Stimulated activated effector memory CD8-positive, alpha-beta T cell treated with anti-CD3 and anti-CD28 coated beads, Interleukin-12 subunit alpha, Interleukin-12 subunit beta, amount 100 ng/mL, for 72 hours (primary cell): ENCODE results near the gene BCKDHB.
"Not testable (repeated sequence)": the region's sequence is repeated elsewhere in the genome, so short reads cannot be mapped to it uniquely, and the experiment has no call there.

Experiments
- ATAC-seq: fragments of 150-1000 bp; cut with Tn5 transposase; 2 replicates; pipeline ENCODE4 v1.10.0; 2021
- DNase-seq, 2 donors: peaks; one replicate each; pipeline ENCODE4 v3.0.0; 2021 to 2022; ENCODE audit warnings: low spot score in 2 of 2
- H3K27ac Mint-ChIP-seq: one replicate; pipeline ENCODE4 v1.8.0; 2022; ENCODE audit warnings: mild to moderate bottlenecking, mixed read lengths
- H3K36me3 Mint-ChIP-seq: one replicate; pipeline ENCODE4 v1.8.0; 2022; ENCODE audit warnings: mild to moderate bottlenecking, mixed read lengths
- H3K4me1 Mint-ChIP-seq: one replicate; pipeline ENCODE4 v1.8.0; 2022; ENCODE audit warnings: mixed read lengths
- H3K4me3 Mint-ChIP-seq: one replicate; pipeline ENCODE4 v1.8.0; 2022; ENCODE audit warnings: mild to moderate bottlenecking, mixed read lengths
- H3K9me3 Mint-ChIP-seq: one replicate; pipeline ENCODE4 v1.8.0; 2022; ENCODE audit warnings: mixed read lengths

The BCKDHB gene

DNA sequence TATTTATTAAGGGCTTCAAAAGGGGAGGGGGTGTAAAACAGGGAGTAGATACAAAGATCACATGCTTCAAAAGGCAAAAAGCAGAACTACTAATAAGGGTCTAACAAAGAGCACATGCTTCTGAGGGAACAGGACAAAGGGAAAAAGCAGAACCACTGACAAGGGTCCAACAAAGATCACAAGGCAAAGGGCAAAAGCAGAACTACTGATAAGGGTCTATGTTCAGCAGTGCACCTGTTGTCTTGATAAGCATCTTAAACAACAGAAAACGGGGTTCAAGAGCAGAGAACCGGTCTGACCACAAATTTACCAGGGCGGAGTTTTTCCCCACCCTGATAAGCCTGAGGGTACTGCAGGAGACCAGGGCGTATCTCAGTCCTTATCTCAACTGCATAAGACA is 105.4 kb downstream of the BCKDHB start:
- not testable (repeated sequence) for DNase-seq, H3K27ac Mint-ChIP-seq, H3K36me3 Mint-ChIP-seq, H3K9me3 Mint-ChIP-seq, H3K4me1 Mint-ChIP-seq, ATAC-seq, H3K4me3 Mint-ChIP-seq

DNA sequence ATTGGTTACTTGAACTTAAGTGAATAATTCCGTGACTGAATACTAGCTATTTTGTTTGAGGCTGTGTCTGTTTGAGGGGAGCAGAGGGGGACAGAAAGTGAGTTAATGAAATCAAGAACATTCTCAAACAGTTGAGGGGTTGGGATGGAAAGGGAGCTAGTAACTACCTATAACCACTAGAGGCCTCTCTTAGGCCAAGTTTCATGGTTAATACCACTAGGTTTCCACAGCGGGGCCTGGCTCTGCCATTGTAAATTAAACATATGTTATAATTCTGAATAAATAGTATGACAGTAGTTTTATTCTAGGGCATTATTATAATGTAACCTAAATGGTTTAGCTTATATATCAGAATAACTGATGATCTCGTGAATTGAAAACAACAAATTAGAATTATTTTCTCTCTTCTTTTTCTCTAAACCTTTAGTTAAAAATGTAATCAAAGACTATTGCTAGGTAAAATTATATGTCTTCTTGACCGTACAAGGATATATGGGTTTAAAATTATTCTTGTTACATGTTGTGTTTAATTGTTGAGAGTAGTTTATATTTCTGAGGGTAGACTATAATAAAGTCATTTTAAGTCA is 108.1 kb downstream of the BCKDHB start:
- Mint-ChIP-seq H3K4me1 (peaks cover 5% of the 10 kb centered on the region), H3K36me3 (no peaks in the 10 kb centered on the region), H3K9me3 (no peaks in the 10 kb centered on the region), H3K27ac (no peak overlapping the region), H3K4me3 (no peak overlapping the region)
- ATAC-seq (peak; percentile 77), DNase-seq (no peak)

DNA sequence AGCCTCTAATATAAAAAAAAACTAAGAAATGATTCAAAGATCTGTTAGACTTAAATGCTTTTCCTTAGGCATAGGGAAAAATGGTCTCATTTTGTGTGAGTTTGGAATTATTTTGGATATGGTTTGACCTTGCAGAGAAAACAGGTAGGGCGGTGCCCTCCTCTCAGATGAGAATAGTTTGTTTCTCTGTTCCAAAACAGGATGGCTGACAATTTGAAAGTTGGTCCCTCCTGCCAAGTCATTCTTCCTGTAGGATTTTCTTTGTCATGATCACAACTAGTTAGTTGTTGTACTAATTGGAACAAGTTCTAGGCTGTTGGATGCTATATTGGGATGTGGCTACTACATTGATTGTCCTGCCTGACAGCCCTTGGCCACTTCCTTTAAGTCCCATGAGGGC is 108.6 kb downstream of the BCKDHB start:
- Mint-ChIP-seq H3K4me1 (peaks cover 5% of the 10 kb centered on the region), H3K27ac (no peak overlapping the region), H3K4me3 (no peak overlapping the region), H3K9me3 (no peaks in the 10 kb centered on the region), H3K36me3 (no peaks in the 10 kb centered on the region)
- no peak for DNase-seq
- no peak for ATAC-seq

DNA sequence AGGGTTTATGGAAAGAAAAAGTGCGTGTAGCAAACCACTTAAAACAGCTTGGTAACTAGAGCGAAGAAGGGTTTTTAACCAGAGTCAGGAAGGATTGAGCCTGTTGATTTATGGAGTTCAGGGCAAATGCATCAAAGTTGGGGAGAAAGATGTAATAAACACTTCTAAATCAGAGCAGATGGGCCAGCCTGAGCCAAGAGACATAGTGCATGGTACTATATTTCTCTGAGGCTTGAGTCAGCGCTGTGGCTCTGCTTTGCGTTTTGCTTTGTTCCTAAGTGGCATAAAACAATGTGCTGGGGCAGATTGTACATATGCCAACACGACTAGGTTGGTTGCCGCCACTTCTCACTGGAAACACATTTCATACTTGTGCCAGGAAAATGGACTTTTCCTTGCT is 111.3 kb downstream of the BCKDHB start:
- DNase-seq, result no peak
- Mint-ChIP-seq H3K9me3 (no peaks in the 10 kb centered on the region), H3K27ac (no peak overlapping the region), H3K36me3 (no peaks in the 10 kb centered on the region), H3K4me1 (no peaks in the 10 kb centered on the region), H3K4me3 (no peak overlapping the region)
- no peak for ATAC-seq

DNA sequence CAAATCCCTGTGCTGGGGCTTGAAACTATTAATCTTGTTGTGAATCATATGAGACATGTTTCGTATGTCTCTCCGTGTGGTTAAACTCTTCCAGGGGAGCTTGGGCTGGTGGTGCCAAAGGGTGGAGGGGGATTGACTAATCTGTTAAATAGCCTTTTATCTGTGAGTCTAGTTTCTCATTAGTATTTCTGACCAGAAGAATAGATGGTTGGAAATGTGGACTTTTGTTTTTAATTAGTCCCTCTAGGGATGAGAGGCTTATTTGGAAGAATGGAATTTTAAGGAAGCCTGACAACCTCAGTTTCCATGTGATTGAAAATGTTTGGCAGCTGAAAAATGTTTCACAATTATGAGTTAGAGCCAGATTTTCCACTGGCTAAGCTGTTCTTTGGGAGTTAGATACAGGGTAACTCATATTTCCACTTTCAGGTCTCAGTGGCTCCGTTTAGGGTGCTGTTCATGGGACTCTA is 117.3 kb downstream of the BCKDHB start:
- no peaks in the 10 kb centered on the region for H3K4me1 Mint-ChIP-seq
- ATAC-seq (no peak), DNase-seq (no peak)
- no peak overlapping the region for H3K4me3 Mint-ChIP-seq
- H3K9me3 Mint-ChIP-seq, result no peaks in the 10 kb centered on the region
- no peak overlapping the region for H3K27ac Mint-ChIP-seq
- no peaks in the 10 kb centered on the region for H3K36me3 Mint-ChIP-seq

DNA sequence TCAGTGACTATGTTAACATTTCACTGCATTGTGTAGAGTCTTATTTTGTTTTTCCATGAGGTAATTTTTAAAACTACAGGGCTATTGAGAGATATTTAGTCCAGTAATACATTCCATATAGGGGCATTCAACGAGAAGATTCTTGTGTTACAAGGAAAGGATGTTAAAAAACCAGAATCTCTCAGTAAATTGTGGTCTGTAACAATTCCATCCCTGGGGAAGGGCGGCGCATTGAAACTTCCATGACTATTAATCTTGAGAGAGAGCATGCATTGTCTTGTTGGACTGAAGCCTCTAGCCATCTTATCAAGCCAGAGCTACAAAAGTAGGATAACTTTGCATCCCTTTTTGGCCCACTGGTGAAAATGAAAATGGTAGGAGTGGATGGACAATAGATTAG is 119.7 kb downstream of the BCKDHB start:
- H3K9me3 Mint-ChIP-seq, result no peaks in the 10 kb centered on the region
- H3K36me3 Mint-ChIP-seq, result no peaks in the 10 kb centered on the region
- no peaks in the 10 kb centered on the region for H3K4me1 Mint-ChIP-seq
- no peak overlapping the region for H3K27ac Mint-ChIP-seq
- no peak overlapping the region for H3K4me3 Mint-ChIP-seq
- no peak for DNase-seq
- ATAC-seq, result no peak

DNA sequence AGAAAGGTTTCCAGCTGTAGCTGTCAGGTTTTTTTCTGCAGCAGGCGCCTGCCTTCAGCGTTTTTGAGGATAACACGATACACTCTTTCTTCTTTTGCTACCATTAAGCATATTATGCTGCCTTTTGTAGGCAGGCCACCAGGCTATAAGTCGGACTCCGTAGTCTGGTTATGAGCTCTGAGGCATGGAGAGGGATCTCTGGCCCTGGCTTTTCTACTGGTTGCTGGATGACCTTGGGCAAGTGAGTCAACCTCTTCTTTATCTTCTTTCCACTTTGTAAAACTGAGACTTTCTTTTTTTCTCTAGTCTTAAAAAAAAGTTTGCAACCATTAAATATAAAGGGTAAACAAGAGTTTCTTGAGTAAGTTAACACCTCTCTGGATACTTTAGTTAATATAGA is 120.2 kb downstream of the BCKDHB start:
- no peak overlapping the region for H3K27ac Mint-ChIP-seq
- no peak overlapping the region for H3K4me3 Mint-ChIP-seq
- DNase-seq, result no peak
- H3K9me3 Mint-ChIP-seq, result no peaks in the 10 kb centered on the region
- no peak for ATAC-seq
- no peaks in the 10 kb centered on the region for H3K4me1 Mint-ChIP-seq
- H3K36me3 Mint-ChIP-seq, result no peaks in the 10 kb centered on the region

DNA sequence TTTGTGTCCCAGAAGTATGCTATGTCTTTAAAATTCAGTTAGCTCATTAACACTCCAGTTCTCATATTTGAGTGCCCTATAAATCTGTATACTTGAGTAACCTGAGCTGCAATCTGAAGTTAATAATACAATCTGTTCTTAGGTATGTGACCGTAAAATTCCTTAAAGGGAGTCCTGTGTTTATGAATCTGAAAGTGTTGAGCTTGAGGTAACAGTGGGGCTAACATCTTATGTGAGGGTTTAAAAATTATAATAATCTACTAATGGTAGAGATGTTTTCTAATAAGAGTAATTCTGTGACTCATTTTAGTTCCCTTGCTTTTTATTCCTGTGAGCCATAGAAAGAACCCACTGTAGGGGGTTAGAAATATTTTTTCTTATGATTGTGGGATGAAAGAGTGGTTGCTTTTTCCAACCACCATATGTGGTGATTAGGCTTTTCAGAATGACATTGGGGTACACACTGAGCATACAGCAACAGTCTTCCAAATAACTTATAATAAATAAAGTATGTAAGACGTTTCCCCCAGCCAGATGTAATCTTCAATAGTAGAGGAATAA is 121.2 kb downstream of the BCKDHB start:
- H3K4me3 Mint-ChIP-seq, result no peak overlapping the region
- DNase-seq (no peak), ATAC-seq (no peak)
- H3K4me1 Mint-ChIP-seq, result no peaks in the 10 kb centered on the region
- no peaks in the 10 kb centered on the region for H3K9me3 Mint-ChIP-seq
- H3K27ac Mint-ChIP-seq, result no peak overlapping the region
- H3K36me3 Mint-ChIP-seq, result no peaks in the 10 kb centered on the region

DNA sequence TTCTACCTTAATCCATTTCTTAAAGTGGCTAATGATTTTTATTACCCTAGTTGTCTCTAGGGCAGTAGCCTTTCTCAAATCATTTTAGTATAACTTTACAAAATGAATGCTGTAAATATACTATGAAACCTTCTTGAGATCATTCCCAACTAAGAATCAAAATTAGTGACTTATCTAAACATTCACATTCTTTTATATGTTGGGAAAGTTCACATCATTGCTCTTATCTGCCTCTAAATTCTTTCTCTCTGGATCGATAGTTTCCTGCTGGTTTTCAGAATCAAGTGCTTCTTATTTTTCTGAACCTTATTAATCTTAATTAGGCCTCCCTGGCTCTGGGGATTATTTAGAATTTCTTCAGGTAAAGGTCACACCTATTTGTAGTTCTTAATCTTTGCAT is 126.8 kb downstream of the BCKDHB start:
- ATAC-seq (no peak), DNase-seq (no peak)
- no peaks in the 10 kb centered on the region for H3K9me3 Mint-ChIP-seq
- H3K4me3 Mint-ChIP-seq, result no peak overlapping the region
- H3K4me1 Mint-ChIP-seq, result no peaks in the 10 kb centered on the region
- H3K36me3 Mint-ChIP-seq, result no peaks in the 10 kb centered on the region
- no peak overlapping the region for H3K27ac Mint-ChIP-seq

DNA sequence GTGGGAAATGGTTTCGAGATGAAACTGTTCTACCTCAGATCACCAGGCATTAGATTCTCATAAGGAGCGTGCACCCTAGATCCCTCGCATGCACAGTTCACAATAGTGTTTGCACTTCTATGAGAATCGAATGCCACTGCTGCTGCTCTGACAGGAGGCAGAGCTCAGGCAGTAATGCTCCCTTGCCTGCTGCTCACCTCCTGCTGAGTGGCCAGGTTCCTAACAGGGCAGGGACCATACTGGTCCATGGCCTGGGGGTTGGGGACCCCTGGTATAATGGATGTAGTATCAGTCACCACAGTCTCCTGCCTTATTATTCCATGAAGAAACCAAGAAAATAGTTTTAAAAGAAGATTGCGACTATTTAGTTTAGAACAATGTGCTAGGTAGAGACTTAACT is 127.5 kb downstream of the BCKDHB start:
- H3K36me3 Mint-ChIP-seq, result no peaks in the 10 kb centered on the region
- no peaks in the 10 kb centered on the region for H3K9me3 Mint-ChIP-seq
- DNase-seq (no peak), ATAC-seq (no peak)
- H3K4me1 Mint-ChIP-seq, result no peaks in the 10 kb centered on the region
- H3K27ac Mint-ChIP-seq, result no peak overlapping the region
- no peak overlapping the region for H3K4me3 Mint-ChIP-seq

DNA sequence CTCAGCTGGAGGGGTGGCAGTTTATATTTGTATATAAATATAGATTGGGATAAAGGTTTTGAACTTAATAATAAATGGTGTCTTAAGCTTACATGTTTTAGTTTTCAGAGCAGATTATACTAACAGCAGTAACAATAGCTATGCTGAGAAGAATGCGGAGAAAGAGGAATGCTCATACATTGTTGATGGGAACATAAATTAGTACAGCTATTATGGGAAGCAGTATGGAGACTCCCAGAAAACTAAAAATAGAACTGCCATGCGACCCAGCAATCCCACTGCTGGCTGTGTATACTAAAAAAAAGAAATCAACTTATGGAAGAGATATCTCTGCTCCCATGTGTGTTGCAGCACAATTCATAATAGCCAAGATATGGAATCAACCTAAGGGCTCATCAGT is 127.9 kb downstream of the BCKDHB start:
- H3K4me1 Mint-ChIP-seq, result no peaks in the 10 kb centered on the region
- ATAC-seq, result no peak

DNA sequence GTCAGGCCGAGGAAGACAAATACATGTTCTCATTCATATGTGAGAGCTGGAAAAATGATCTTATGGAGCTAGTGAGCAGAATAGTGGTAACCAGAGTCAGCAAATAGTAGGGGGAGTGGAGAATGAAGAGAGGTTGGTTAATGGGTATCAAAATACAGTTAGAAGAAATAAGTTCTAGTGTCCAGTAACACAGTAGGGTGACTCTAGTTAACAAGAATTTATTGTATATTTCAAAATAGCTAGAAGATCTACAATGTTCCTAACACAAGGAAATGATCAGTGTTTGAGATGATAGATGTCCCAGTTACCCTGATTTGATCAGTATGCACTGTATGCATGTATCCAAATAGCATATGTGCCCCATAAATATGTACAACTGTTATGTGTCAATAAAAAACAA is 128.4 kb downstream of the BCKDHB start:
- no peak for DNase-seq
- Mint-ChIP-seq H3K9me3 (no peaks in the 10 kb centered on the region), H3K4me1 (no peaks in the 10 kb centered on the region), H3K36me3 (no peaks in the 10 kb centered on the region), H3K27ac (no peak overlapping the region), H3K4me3 (no peak overlapping the region)
- no peak for ATAC-seq

More for the DNA sequence above, 127.9 kb downstream of the BCKDHB start:
- Mint-ChIP-seq H3K27ac (no peak overlapping the region), H3K9me3 (no peaks in the 10 kb centered on the region), H3K4me3 (no peak overlapping the region), H3K36me3 (no peaks in the 10 kb centered on the region)
- no peak for DNase-seq

DNA sequence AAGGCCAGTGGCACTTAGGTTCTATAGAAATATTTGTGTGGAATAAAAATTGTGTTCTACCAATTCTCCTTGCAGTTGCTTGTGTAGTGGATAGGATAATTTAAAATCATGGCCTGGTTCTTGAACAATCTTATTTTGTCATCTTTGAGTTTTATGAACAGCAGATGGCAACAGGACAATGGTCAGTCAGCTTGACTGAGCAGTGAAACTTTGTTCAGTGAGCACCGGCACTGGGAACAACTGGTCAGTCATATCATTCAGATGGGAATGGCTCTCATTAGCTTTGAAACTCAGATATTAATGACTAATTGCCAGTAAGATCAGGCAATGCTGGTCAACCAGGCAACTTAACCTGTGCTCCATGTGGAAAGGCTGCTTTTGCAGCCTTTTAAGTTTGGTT is 129.2 kb downstream of the BCKDHB start:
- DNase-seq (no peak), ATAC-seq (no peak)
- Mint-ChIP-seq H3K36me3 (no peaks in the 10 kb centered on the region), H3K9me3 (no peaks in the 10 kb centered on the region), H3K27ac (no peak overlapping the region), H3K4me3 (no peak overlapping the region), H3K4me1 (no peaks in the 10 kb centered on the region)

DNA sequence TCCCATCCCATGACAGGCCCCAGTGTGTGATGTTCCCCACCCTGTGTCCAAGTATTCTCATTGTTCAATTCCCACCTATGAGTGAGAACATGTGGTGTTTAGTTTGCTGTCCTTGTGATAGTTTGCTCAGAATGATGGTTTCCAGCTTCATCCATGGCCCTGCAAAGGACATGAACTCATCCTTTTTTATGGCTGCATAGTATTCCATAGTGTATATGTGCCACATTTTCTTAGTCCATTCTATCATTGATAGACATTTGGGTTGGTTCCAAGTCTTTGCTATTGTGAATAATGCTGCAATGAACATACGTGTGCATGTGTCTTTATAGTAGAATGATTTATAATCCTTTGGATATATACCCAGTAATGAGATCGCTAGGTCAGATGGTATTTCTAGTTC is 132.3 kb downstream of the BCKDHB start:
- ATAC-seq, H3K4me1 Mint-ChIP-seq, H3K9me3 Mint-ChIP-seq, DNase-seq, H3K27ac Mint-ChIP-seq, H3K4me3 Mint-ChIP-seq, H3K36me3 Mint-ChIP-seq: not testable (repeated sequence)

DNA sequence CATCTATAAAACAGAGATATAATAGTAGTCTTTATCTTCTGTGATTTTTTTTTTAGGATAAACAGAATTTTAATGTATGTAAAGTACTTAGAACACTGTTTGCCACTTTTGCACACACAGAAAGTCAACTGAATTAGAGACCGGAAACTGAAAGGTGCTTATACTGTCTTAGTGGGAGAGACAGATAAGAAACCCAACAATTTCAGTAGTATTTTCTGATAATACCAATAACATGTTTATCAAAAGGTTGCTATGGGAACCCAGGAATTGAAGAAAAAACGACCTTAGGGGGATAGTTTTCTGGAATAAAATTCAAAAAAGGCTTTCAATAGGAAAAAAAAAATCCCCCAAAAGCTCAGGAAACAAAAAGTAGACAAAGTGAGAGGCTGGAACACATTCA is 138.6 kb downstream of the BCKDHB start:
- H3K4me1 Mint-ChIP-seq, result peaks cover 3% of the 10 kb centered on the region
- H3K36me3 Mint-ChIP-seq, result no peaks in the 10 kb centered on the region
- no peak overlapping the region for H3K4me3 Mint-ChIP-seq
- DNase-seq, result no peak
- H3K27ac Mint-ChIP-seq, result no peak overlapping the region
- no peak for ATAC-seq
- no peaks in the 10 kb centered on the region for H3K9me3 Mint-ChIP-seq

DNA sequence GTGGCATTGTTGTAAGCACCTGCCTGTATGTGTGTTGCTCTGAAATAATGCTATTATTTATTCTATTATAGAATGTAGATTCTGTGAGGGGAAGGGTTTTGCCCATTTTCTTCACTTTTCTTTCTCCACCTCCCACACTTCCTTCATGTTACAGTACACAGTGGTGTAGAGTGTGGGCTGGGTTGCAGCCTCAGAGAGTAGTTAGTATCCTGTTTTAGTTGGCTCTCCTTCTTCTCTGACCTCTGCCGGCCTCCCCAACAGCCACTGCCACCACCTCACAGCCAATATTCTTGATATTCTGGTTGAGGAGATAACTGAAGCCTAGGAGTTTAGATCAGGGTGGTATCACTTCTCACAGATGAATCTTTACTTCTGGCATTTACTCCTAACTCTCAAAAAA is 143.4 kb downstream of the BCKDHB start:
- Mint-ChIP-seq H3K27ac (peak overlapping the region; percentile 44), H3K9me3 (no peaks in the 10 kb centered on the region), H3K36me3 (no peaks in the 10 kb centered on the region), H3K4me1 (peaks cover 10% of the 10 kb centered on the region), H3K4me3 (no peak overlapping the region)
- ATAC-seq (peak; percentile 74), DNase-seq (no peak)
